AG09309 (cell line): ENCODE measurements around the gene PCBP3.
A peak's percentile ranks its signal among the peaks of the same experiment; 100 is the strongest.

Source experiments
- DNase-seq: peaks from one replicate; pipeline ENCODE4 v3.0.0-alpha.2; 2010; ENCODE audit warnings: low read depth
- H3K4me3 ChIP-seq: 2 replicates; pipeline ENCODE4 v1.5.1; 2011; ENCODE audit warnings: mild to moderate bottlenecking, low read depth, low read length, moderate library complexity; ENCODE audit not compliant: control insufficient read depth
- TF ChIP-seq, protein P1 (sequence below): IDR thresholded peaks from 2 replicates; pipeline ENCODE4 v1.5.1; 2011; ENCODE audit warnings: mild to moderate bottlenecking, low read depth, low read length, inconsistent platforms; ENCODE audit not compliant: insufficient read depth, control insufficient read depth; ENCODE audit errors: missing control alignments

PCBP3 gene

DNA sequence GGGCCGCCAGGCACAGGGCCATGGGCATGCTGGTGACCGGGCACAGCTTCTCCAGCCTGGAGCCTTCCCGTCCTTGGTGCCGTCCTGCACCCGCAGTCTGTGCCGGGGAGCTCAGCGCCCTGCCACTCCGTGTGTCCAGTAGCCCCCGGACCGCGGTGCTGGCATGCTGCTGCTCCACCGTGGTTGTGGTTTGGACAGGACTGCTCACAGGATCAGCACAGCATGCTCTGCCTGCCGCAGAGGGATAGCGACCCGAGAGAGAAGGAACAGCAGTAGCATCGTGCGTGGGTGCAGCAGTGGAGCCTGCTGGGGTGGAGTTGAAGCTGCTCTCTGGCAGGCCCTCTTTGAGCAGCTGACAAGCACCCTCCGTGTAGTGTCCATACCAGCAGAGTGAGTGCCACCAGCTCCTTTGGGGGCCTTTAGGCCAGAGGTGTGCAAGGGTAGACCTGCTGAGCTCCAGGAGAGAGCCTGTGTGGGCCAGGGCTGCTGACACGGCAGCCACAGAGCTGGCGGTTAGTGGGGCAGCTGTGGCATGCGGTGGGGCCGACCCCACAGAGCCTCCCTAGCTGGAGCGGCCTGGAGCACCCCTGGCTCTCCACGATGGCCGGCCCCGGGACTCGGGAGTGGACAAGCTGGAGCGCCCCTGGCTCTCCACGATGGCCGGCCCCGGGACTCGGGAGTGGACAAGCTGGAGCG is 6.4 kb upstream of the PCBP3 start:
- H3K4me3 ChIP-seq: no peak overlapping the region
- DNase-seq: no peak
- TF ChIP-seq, protein P1, sequence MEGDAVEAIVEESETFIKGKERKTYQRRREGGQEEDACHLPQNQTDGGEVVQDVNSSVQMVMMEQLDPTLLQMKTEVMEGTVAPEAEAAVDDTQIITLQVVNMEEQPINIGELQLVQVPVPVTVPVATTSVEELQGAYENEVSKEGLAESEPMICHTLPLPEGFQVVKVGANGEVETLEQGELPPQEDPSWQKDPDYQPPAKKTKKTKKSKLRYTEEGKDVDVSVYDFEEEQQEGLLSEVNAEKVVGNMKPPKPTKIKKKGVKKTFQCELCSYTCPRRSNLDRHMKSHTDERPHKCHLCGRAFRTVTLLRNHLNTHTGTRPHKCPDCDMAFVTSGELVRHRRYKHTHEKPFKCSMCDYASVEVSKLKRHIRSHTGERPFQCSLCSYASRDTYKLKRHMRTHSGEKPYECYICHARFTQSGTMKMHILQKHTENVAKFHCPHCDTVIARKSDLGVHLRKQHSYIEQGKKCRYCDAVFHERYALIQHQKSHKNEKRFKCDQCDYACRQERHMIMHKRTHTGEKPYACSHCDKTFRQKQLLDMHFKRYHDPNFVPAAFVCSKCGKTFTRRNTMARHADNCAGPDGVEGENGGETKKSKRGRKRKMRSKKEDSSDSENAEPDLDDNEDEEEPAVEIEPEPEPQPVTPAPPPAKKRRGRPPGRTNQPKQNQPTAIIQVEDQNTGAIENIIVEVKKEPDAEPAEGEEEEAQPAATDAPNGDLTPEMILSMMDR: no peak

DNA sequence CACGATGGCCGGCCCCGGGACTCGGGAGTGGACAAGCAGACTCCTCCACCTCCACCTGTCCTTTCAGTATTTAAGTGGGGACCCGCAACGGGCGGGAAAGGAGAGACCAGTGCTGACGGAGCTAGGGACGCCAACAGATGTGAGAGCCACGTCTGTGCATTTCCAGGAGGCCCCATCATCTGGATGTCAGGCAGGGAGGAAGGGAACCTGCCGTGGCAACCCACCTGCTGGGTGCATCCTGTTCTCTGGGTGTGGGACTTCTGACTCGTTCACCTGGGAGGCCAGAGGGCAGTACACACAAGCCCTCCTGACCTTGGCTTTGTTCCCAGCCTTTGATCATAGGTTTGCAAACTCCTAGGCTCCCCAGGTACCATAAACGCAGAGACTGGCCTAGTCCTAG is 5.6 kb upstream of the PCBP3 start:
- TF ChIP-seq, protein P1: no peak
- no peak overlapping the region for H3K4me3 ChIP-seq
- no peak for DNase-seq

DNA sequence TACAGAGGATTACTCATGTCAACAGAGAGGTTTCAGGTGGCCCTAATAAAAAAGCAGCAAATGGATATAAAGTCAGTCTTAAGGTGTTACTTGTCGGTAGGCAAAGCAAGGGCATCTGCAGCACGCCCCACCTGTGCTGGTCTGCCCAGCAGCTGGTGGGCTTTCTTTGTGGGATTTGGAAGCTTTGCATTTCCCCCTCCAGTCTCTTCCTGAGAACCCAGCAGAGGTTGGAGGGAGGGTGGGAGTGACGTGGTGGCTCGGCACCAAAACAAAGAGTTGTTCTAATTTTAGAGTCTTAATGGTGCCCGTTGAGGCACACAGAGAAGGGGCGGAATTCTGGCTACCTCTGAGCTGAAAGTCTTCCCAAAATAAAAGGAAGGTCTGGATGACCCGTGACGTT is 4.8 kb upstream of the PCBP3 start:
- H3K4me3 ChIP-seq: no peak overlapping the region
- TF ChIP-seq, protein P1: no peak
- no peak for DNase-seq

DNA sequence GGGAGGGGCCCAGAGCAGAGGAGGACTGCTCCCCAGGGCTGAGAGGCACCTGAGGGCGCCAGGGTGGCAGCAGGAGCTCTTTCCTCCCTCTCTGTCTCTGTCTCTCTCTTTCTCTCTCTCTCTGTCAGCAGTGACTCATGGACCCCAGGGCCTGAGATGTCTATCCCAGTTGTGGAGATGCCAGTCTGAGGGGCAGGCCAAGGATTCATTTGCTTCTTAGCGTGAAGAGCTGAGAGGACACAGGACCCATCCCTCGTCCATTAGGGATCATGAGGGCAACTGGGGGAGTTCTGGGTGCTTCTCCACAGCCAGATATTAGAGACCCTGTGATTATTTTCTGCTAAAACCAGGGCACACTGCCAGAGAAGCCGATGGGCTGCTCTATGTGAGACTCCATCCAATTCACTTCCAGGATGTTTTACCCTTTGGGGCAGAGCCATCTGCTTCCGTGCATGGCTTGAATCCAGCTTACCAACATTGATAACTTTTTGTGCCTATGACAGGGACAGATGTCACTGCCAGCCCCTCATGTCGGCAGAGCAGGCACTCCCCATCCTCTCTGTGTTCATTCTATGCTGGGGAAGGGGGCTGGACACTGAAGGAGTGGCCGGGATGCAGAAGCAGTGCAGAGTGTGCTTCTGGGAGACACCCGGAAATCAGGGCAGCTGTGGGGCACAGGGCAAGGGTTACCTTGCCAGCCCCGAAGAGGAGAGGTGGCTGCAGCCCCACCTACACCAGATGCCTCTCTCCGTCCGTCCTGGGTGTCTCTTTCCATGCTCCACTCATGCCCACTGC is 4.1 kb upstream of the PCBP3 start:
- TF ChIP-seq, protein P1: no peak
- no peak for DNase-seq
- H3K4me3 ChIP-seq: no peak overlapping the region

DNA sequence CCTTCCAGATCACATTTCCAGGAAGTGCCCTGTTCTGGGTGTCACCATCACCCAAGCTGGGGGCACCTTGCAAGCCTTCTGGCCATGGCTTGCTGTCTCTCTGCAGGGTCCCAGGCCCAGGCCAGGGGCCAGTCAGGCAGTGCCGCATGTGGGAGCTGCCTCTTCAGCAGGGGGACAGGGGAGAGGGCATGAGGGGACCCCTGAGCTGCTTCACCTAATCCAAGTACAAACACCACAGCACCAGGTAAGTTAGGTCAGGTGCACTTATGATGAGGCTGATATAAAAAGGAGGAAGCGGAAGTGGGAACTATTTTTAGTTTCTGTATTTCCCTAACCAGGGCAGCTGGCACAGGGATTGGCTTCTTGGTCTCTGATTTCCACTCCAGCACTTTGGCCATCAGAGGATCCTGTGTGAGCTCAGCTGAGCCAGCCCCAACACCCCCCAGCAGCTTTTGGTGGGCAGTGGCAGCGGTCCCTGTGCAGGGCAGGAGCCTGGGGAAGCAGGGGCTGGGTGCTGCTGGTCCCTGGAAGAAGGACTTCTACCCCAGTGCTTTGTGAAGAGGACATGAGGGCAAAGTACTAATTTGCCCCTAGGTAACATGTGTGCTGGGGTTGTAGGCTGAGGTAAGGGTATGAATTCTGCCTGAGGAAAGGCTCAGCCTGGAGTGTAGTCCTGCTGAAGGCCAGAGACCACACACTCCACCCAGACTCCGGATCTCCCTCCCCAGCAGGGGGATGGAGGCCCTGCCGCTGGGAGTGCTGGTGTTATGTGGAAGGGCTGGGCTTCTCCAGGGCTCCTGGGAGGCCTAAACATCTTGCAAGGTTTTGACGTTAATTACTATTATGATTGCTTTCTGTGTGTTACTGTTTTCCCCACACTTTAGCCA is 3.3 kb upstream of the PCBP3 start:
- TF ChIP-seq, protein P1: no peak
- DNase-seq: no peak
- no peak overlapping the region for H3K4me3 ChIP-seq

DNA sequence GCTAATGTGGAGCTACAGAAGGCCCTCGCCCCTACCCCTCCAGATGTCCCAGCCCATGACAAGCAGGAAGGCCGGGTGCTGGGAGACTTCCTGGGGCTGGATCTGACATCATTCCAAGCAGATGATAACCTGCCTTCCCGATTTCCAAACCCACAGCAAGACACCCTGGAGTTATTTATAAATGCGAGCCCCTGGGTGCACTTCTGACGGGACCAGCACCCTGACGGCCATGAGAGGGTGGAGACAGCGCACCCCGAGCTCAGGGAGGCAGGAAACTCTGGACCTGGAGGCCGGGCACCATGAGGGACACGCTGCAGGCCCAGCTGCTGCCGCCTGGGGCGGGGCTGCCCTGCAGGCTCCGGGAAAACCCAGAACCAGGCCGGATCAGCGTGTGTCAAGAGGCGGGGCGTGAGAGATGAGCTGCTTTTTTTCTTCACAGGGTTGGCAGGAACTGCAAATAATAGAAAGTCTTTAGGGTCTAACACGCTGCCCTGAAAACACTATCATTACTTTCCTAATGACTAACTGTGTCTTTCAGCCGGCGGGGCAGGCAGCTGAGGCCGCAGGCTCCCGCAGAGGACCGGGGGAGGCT is 2.5 kb upstream of the PCBP3 start:
- DNase-seq: no peak
- H3K4me3 ChIP-seq: no peak overlapping the region
- TF ChIP-seq, protein P1: peak; percentile 11
